ENCODE measurements around the gene JMJD8. TPM values are rescaled to one million over a fixed set of nuclear protein-coding genes. Genes with fewer than 3 reads are reported as not detected.

Gene JMJD8
- total RNA-seq, 2 donors from 2014 or later = 48.8 to 55.6 TPM

DNA sequence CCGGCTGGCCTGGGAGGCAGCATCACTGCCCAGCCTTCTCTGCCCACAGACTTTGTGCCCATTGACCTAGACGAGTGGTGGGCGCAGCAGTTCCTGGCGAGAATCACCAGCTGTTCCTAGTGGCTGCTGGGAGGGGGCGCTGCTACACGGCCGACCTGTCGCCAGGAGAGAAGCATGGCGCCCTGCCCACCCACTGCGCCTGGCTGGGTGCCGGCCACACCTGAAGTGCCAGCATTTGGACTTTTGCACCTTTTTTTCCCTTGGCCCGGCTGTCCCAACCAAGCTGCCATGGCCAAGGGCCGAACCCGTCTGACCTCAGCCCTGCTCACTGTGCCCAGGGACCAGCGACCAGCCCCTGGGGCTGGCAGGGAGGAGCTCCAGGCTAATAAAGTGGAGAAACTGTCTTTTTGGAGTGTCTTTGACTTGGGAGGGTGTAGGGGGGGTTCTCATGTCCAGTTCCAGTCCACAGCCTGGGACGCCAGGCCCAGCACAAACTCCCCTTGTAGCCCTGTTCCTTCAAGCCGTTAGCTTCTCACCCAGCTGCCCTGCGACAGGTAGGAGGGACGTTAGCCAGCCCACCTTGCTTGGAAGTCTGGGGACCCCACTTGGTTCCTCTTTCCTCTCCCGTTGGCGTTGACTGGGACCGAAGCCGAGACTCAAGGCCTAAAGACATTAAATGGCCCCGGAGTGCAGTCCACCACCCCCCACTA, 35.9 kb downstream of the JMJD8 start:
- Histone ChIP-seq H3K4me3 (ENCODE audit: low read length) (peak overlapping the region; percentile 87), H3K9ac (ENCODE audit: extremely low read depth, low read length, poor library complexity, severe bottlenecking) (peak overlapping the region; percentile 74), H3K36me3 (ENCODE audit: control insufficient read depth, insufficient read depth, low read length) (no peaks in the 10 kb centered on the region), H3K27ac (ENCODE audit: low read depth, low read length) (peak overlapping the region; percentile 66), H3K4me1 (ENCODE audit: control insufficient read depth, insufficient read depth, low read length) (no peaks in the 10 kb centered on the region), H3K9me3 (ENCODE audit: control insufficient read depth, low read length) (no peaks in the 10 kb centered on the region), H3K27me3 (ENCODE audit: control insufficient read depth, insufficient read depth, low read length, poor library complexity, severe bottlenecking) (no peaks in the 10 kb centered on the region)
- Mint-ChIP-seq H3K27me3 (ENCODE audit: insufficient read depth) (no peaks in the 10 kb centered on the region), H3K4me1 (no peaks in the 10 kb centered on the region), H3K9me3 (no peaks in the 10 kb centered on the region), H3K27ac (peak overlapping the region; percentile 85), H3K4me3 (peak overlapping the region; percentile 68), H3K36me3 (ENCODE audit: low read depth) (no peaks in the 10 kb centered on the region)
- 60 to 66% methylated on average over 18 to 24 of the region's 24 CpGs for WGBS, 2 experiments (ENCODE audit: insufficient coverage in 1 of 2, insufficient read length in 1 of 2)
- TF ChIP-seq, protein P1, sequence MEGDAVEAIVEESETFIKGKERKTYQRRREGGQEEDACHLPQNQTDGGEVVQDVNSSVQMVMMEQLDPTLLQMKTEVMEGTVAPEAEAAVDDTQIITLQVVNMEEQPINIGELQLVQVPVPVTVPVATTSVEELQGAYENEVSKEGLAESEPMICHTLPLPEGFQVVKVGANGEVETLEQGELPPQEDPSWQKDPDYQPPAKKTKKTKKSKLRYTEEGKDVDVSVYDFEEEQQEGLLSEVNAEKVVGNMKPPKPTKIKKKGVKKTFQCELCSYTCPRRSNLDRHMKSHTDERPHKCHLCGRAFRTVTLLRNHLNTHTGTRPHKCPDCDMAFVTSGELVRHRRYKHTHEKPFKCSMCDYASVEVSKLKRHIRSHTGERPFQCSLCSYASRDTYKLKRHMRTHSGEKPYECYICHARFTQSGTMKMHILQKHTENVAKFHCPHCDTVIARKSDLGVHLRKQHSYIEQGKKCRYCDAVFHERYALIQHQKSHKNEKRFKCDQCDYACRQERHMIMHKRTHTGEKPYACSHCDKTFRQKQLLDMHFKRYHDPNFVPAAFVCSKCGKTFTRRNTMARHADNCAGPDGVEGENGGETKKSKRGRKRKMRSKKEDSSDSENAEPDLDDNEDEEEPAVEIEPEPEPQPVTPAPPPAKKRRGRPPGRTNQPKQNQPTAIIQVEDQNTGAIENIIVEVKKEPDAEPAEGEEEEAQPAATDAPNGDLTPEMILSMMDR (conservative IDR thresholded peaks at IDR 0.05) = peak; percentile 79
- DNase-seq = peak; percentile 83

DNA sequence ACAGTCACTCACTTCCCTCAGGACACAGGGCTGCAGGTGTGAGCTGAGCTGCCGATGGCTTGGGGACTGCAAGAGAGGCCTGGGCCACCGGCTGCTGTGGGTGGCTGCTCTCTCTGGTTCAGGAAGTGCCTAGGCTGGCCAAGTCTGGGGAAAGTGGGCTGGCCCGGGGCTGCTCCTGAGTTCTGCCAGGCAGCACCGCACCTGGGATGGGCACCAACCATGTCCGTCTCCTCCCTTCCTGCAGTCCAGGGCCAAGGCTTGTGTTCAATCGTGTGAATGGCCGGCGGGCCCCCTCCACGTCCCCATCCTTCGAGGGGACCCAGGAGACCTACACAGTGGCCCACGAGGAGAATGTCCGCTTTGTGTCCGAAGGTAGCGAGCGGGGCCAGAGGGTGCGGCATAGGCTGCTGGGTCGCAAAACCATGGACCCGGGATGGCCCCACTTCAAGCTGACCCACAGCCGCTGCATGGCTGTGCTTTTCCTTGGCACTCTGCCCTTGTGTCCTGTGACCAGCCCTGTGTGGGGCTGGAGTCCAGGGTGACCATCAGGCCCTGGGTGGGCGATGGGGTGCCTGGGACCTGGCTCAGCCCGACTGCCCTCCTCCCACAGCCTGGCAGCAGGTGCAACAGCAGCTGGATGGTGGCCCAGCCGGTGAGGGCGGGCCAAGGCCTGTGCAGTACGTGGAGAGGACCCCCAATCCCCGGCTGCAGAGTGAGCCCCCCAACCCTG, 36.8 kb downstream of the JMJD8 start:
- TF ChIP-seq, protein P1 (conservative IDR thresholded peaks at IDR 0.05) = no peak
- no peak for DNase-seq
- Histone ChIP-seq H3K9ac (ENCODE audit: extremely low read depth, low read length, poor library complexity, severe bottlenecking) (no peak overlapping the region), H3K36me3 (ENCODE audit: control insufficient read depth, insufficient read depth, low read length) (no peaks in the 10 kb centered on the region), H3K4me1 (ENCODE audit: control insufficient read depth, insufficient read depth, low read length) (no peaks in the 10 kb centered on the region), H3K27ac (ENCODE audit: low read depth, low read length) (no peak overlapping the region), H3K4me3 (ENCODE audit: low read length) (no peak overlapping the region), H3K27me3 (ENCODE audit: control insufficient read depth, insufficient read depth, low read length, poor library complexity, severe bottlenecking) (no peaks in the 10 kb centered on the region), H3K9me3 (ENCODE audit: control insufficient read depth, low read length) (no peaks in the 10 kb centered on the region)
- H3K9me3 Mint-ChIP-seq = no peaks in the 10 kb centered on the region
- no peaks in the 10 kb centered on the region for H3K4me1 Mint-ChIP-seq
- no peaks in the 10 kb centered on the region for H3K36me3 Mint-ChIP-seq (ENCODE audit: low read depth)
- 93 to 99% methylated on average over 19 to 24 of the region's 25 CpGs for WGBS, 2 experiments (ENCODE audit: insufficient coverage in 1 of 2, insufficient read length in 1 of 2)
- no peaks in the 10 kb centered on the region for H3K27me3 Mint-ChIP-seq (ENCODE audit: insufficient read depth)
- H3K4me3 Mint-ChIP-seq = no peak overlapping the region
- H3K27ac Mint-ChIP-seq = no peak overlapping the region

DNA sequence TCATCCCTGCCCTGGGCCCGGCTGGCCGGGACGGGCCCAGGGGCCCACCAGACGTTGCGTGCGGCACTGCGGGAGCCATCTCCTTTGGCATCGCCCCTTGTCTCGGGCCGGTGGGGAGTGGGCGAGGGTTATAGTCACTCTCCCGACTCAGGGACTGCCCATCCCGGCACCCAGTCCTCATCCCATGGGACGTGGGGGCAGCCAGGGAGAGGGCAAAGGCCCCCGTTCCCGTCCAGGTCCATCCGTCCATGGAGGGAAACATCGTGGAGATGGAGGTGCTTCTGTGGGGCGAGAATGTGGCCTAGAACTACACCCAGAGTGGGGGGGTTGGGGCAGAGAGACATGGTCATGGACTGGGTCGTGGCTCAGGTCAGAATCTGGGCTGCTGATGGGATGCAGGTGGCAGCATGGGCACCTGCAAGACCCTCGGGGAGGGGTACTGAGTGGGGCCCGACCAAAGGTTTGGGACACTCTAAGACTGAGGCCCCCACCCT, 37.4 kb downstream of the JMJD8 start:
- Mint-ChIP-seq H3K27ac (no peak overlapping the region), H3K9me3 (no peaks in the 10 kb centered on the region), H3K27me3 (ENCODE audit: insufficient read depth) (no peaks in the 10 kb centered on the region), H3K4me3 (no peak overlapping the region), H3K4me1 (no peaks in the 10 kb centered on the region), H3K36me3 (ENCODE audit: low read depth) (no peaks in the 10 kb centered on the region)
- no peak for DNase-seq
- Histone ChIP-seq H3K9ac (ENCODE audit: extremely low read depth, low read length, poor library complexity, severe bottlenecking) (no peak overlapping the region), H3K4me1 (ENCODE audit: control insufficient read depth, insufficient read depth, low read length) (no peaks in the 10 kb centered on the region), H3K27ac (ENCODE audit: low read depth, low read length) (no peak overlapping the region), H3K9me3 (ENCODE audit: control insufficient read depth, low read length) (no peaks in the 10 kb centered on the region), H3K4me3 (ENCODE audit: low read length) (no peak overlapping the region), H3K36me3 (ENCODE audit: control insufficient read depth, insufficient read depth, low read length) (no peaks in the 10 kb centered on the region), H3K27me3 (ENCODE audit: control insufficient read depth, insufficient read depth, low read length, poor library complexity, severe bottlenecking) (no peaks in the 10 kb centered on the region)
- WGBS, 2 experiments (ENCODE audit: insufficient coverage in 1 of 2, insufficient read length in 1 of 2) = 93 to 96% methylated on average over 2 to 22 of the region's 22 CpGs
- TF ChIP-seq, protein P1 (conservative IDR thresholded peaks at IDR 0.05) = no peak
